Measurements from ENCODE around the gene REPIN1. TPM values are rescaled to one million over a fixed set of nuclear protein-coding genes. Genes with fewer than 3 reads are reported as not detected.

The REPIN1 gene
- total and polyA plus RNA-seq, 2 donors (not counting 1 experiment from before 2014, with no cell fraction given), result 165 to 190 TPM

- peak overlapping the region; percentile 95 for H3K4me2 ChIP-seq (replicated peaks; ENCODE audit: low read depth, low read length, poor library complexity, severe bottlenecking)
- H3K9me3 Mint-ChIP-seq (ENCODE audit: insufficient read depth), result no peaks in the 10 kb centered on the region
- ATAC-seq (ENCODE audit: low read depth) (peak; percentile 32), DNase-seq (peak; percentile 87)
- H3K4me3 Mint-ChIP-seq, result peak overlapping the region; percentile 97
- no peaks in the 10 kb centered on the region for H4K20me1 ChIP-seq (ENCODE audit: control insufficient read depth, insufficient read depth, low read length, poor library complexity, severe bottlenecking)
- H3K9ac ChIP-seq (ENCODE audit: low read length), result peak overlapping the region; percentile 94
- H2AFZ ChIP-seq (ENCODE audit: insufficient read depth, low read depth, low read length, poor library complexity, severe bottlenecking), result peak overlapping the region; percentile 83
- TF ChIP-seq EZH2 (IDR thresholded peaks at IDR 0.05; ENCODE audit: borderline replicate concordance, insufficient read depth, low read depth, low read length, poor library complexity, severe bottlenecking), result no peak
- TF ChIP-seq CTCF (IDR thresholded peaks at IDR 0.05), result no peak
- peak overlapping the region; percentile 93 to 97 for H3K27ac ChIP-seq (ENCODE audit: low read length in 2 of 2)
- H3K4me1 Mint-ChIP-seq, result peaks cover 62% of the 10 kb centered on the region
- peaks cover 49 to 66% of the 10 kb centered on the region in 2 donors for H3K4me1 ChIP-seq (ENCODE audit: control insufficient read depth in 2 of 2, insufficient read depth in 2 of 2, low read length in 2 of 2)
- ChIA-PET CTCF (interaction anchor here (0.8 to 5.3 kb wide), 15 partner anchors 9 to 1260 kb away, joined by 3 to 71 read pairs (median 5); partner anchors contain the start of genes REPIN1 and ZNF398), POLR2A (interaction anchor here (0.9 to 7.1 kb wide), 9 partner anchors 12 to 43 kb away, joined by 3 to 120 read pairs (median 5); partner anchors contain the start of gene REPIN1)
- WGBS (ENCODE audit: insufficient coverage), result 19% methylated on average over 8 of the region's 10 CpGs
- intact Hi-C loops (cut with micrococcal nuclease), result loop anchor here (1.0 to 10.0 kb wide), 4 partner anchors 39 to 1419 kb away; partner anchors contain the start of gene ABCB8
- H3K27ac Mint-ChIP-seq, result peak overlapping the region; percentile 100
- no peaks in the 10 kb centered on the region for H3K27me3 Mint-ChIP-seq
- peaks cover 0 to 3% (median 0%) of the 10 kb centered on the region in 3 donors for H3K9me3 ChIP-seq (ENCODE audit: control extremely low read depth in 1 of 3, control insufficient read depth in 2 of 3, insufficient read depth in 1 of 3, low read length in 2 of 3)
- H3K79me2 ChIP-seq (ENCODE audit: control insufficient read depth, insufficient read depth, low read length), result peaks cover 26% of the 10 kb centered on the region
- no peaks in the 10 kb centered on the region for H3K27me3 ChIP-seq (replicated peaks in 1 of 4; ENCODE audit: control extremely low read depth in 1 of 4, control insufficient read depth in 3 of 4, insufficient read depth in 4 of 4, low read length in 3 of 4)
- peak overlapping the region; percentile 52 to 90 (median 74) for H3K4me3 ChIP-seq (ENCODE audit: control extremely low read depth in 1 of 5, extremely low read depth in 1 of 5, insufficient read depth in 1 of 5, low read depth in 2 of 5, low read length in 4 of 5)
- H3K36me3 ChIP-seq (replicated peaks in 1 of 2; ENCODE audit: control extremely low read depth in 1 of 2, control insufficient read depth in 1 of 2, extremely low read depth in 1 of 2, insufficient read depth in 2 of 2, low read length in 1 of 2), result peaks cover 0 to 29% of the 10 kb centered on the region in 2 experiments
These were observed 38.2 kb downstream of the REPIN1 start for GRCh38 chr7:150406567-150407421.
